ENCODE data around the gene CRISP3.
"Not testable (repeated sequence)": the region's sequence is repeated elsewhere in the genome, so short reads cannot be mapped to it uniquely, and the experiment has no call there.

The CRISP3 gene

GRCh38 chr6:49730251-49730650 is 13.9 kb downstream of the CRISP3 start:
- Histone ChIP-seq H3K9me3 (ENCODE audit: control insufficient read depth, insufficient read depth, low read length) (no peaks in the 10 kb centered on the region), H3K36me3 (ENCODE audit: control insufficient read depth, low read length) (no peaks in the 10 kb centered on the region), H4K20me1 (ENCODE audit: control insufficient read depth, insufficient read depth, low read depth, low read length) (no peaks in the 10 kb centered on the region), H3K27me3 (ENCODE audit: control insufficient read depth, low read length) (no peaks in the 10 kb centered on the region), H3K4me1 (ENCODE audit: control insufficient read depth, low read length) (no peaks in the 10 kb centered on the region), H3K27ac (ENCODE audit: low read depth, low read length) (no peak overlapping the region), H3K4me2 (ENCODE audit: low read length) (no peak overlapping the region), H3K9me2 (replicated peaks; ENCODE audit: control insufficient read depth, low read length) (no peaks in the 10 kb centered on the region), H3K4me3 (ENCODE audit: low read length) (no peak overlapping the region), H3K79me2 (ENCODE audit: control insufficient read depth, low read length) (no peaks in the 10 kb centered on the region), H3F3A (ENCODE audit: control insufficient read depth, insufficient read depth) (no peaks in the 10 kb centered on the region)
- TF ChIP-seq EZH2phosphoT487 (IDR thresholded peaks at IDR 0.05; ENCODE audit: borderline replicate concordance, low read length) (no peak), CTCF (IDR thresholded peaks at IDR 0.05; ENCODE audit: low read depth, low read length, poor library complexity, severe bottlenecking) (no peak)

- not testable (repeated sequence) for H3K27ac ChIP-seq (ENCODE audit: low read depth, low read length); H3K4me3 ChIP-seq (ENCODE audit: low read length); H3F3A ChIP-seq (ENCODE audit: control insufficient read depth, insufficient read depth); H3K9me2 ChIP-seq (replicated peaks; ENCODE audit: control insufficient read depth, low read length); H4K20me1 ChIP-seq (ENCODE audit: control insufficient read depth, insufficient read depth, low read depth, low read length); H3K4me1 ChIP-seq (ENCODE audit: control insufficient read depth, low read length); H3K4me2 ChIP-seq (ENCODE audit: low read length); H3K9me3 ChIP-seq (ENCODE audit: control insufficient read depth, insufficient read depth, low read length); H3K79me2 ChIP-seq (ENCODE audit: control insufficient read depth, low read length); H3K27me3 ChIP-seq (ENCODE audit: control insufficient read depth, low read length); H3K36me3 ChIP-seq (ENCODE audit: control insufficient read depth, low read length)
Measured at GRCh38 chr6:49723917-49724316, 20.3 kb downstream of the CRISP3 start.

- TF ChIP-seq CTCF (IDR thresholded peaks at IDR 0.05; ENCODE audit: low read depth, low read length, poor library complexity, severe bottlenecking) (no peak), EZH2phosphoT487 (IDR thresholded peaks at IDR 0.05; ENCODE audit: borderline replicate concordance, low read length) (no peak)
- H3K4me3 ChIP-seq (ENCODE audit: low read length): no peak overlapping the region
- no peaks in the 10 kb centered on the region; the same call in 1 of the 2 replicates for H3K9me3 ChIP-seq (ENCODE audit: control insufficient read depth, insufficient read depth, low read length)
- no peak overlapping the region for H3K4me2 ChIP-seq (ENCODE audit: low read length)
- H3K27ac ChIP-seq (ENCODE audit: low read depth, low read length): no peak overlapping the region
- no peaks in the 10 kb centered on the region for H3K27me3 ChIP-seq (ENCODE audit: control insufficient read depth, low read length)
- no peaks in the 10 kb centered on the region for H4K20me1 ChIP-seq (ENCODE audit: control insufficient read depth, insufficient read depth, low read depth, low read length)
- no peaks in the 10 kb centered on the region for H3K9me2 ChIP-seq (replicated peaks; ENCODE audit: control insufficient read depth, low read length)
- no peaks in the 10 kb centered on the region for H3K79me2 ChIP-seq (ENCODE audit: control insufficient read depth, low read length)
- no peaks in the 10 kb centered on the region for H3K4me1 ChIP-seq (ENCODE audit: control insufficient read depth, low read length)
- H3F3A ChIP-seq (ENCODE audit: control insufficient read depth, insufficient read depth): no peaks in the 10 kb centered on the region
- H3K36me3 ChIP-seq (ENCODE audit: control insufficient read depth, low read length): no peaks in the 10 kb centered on the region
Measured at GRCh38 chr6:49721297-49721696, 22.9 kb downstream of the CRISP3 start.

- peaks cover under 1% of the 10 kb centered on the region; the same call in 1 of the 2 replicates for H3K9me3 ChIP-seq (ENCODE audit: control insufficient read depth, insufficient read depth, low read length)
Measured at GRCh38 chr6:49720372-49720771, 23.8 kb downstream of the CRISP3 start.

More at GRCh38 chr6:49720372-49720771, 23.8 kb downstream of the CRISP3 start:
- no peaks in the 10 kb centered on the region for H3K4me1 ChIP-seq (ENCODE audit: control insufficient read depth, low read length)
- no peaks in the 10 kb centered on the region for H3K27me3 ChIP-seq (ENCODE audit: control insufficient read depth, low read length)
- no peaks in the 10 kb centered on the region for H3K36me3 ChIP-seq (ENCODE audit: control insufficient read depth, low read length)
- no peak overlapping the region for H3K27ac ChIP-seq (ENCODE audit: low read depth, low read length)
- H3F3A ChIP-seq (ENCODE audit: control insufficient read depth, insufficient read depth): no peaks in the 10 kb centered on the region
- H3K4me3 ChIP-seq (ENCODE audit: low read length): no peak overlapping the region
- H3K79me2 ChIP-seq (ENCODE audit: control insufficient read depth, low read length): no peaks in the 10 kb centered on the region
- H3K4me2 ChIP-seq (ENCODE audit: low read length): no peak overlapping the region
- H3K9me2 ChIP-seq (replicated peaks; ENCODE audit: control insufficient read depth, low read length): no peaks in the 10 kb centered on the region
- no peak for TF ChIP-seq CTCF (IDR thresholded peaks at IDR 0.05; ENCODE audit: low read depth, low read length, poor library complexity, severe bottlenecking)
- no peak for TF ChIP-seq EZH2phosphoT487 (IDR thresholded peaks at IDR 0.05; ENCODE audit: borderline replicate concordance, low read length)
- H4K20me1 ChIP-seq (ENCODE audit: control insufficient read depth, insufficient read depth, low read depth, low read length): no peaks in the 10 kb centered on the region
